Ishikawa (cell line): Measurements from ENCODE around the gene SRSF1.
A peak's percentile ranks its signal among the peaks of the same experiment; 100 is the strongest.

Source experiments
- CEBPB ChIP-seq: IDR thresholded peaks from 2 replicates; pipeline ENCODE4 v1.6.1; 2012
- EGR1 ChIP-seq: IDR thresholded peaks from 2 replicates; pipeline ENCODE4 v1.6.1; 2012
- RAD21 ChIP-seq: IDR thresholded peaks from 2 replicates; pipeline ENCODE4 v1.6.1; 2012; ENCODE audit warnings: low read depth
- TEAD4 ChIP-seq: IDR thresholded peaks from 2 replicates; pipeline ENCODE4 v1.6.1; 2012
- YY1 ChIP-seq: IDR thresholded peaks from 2 replicates; pipeline ENCODE4 v1.6.1; 2012; ENCODE audit warnings: low read depth
- TF ChIP-seq, protein P1 (sequence below): IDR thresholded peaks from 2 replicates; pipeline ENCODE4 v1.6.1; 2012

DNA sequence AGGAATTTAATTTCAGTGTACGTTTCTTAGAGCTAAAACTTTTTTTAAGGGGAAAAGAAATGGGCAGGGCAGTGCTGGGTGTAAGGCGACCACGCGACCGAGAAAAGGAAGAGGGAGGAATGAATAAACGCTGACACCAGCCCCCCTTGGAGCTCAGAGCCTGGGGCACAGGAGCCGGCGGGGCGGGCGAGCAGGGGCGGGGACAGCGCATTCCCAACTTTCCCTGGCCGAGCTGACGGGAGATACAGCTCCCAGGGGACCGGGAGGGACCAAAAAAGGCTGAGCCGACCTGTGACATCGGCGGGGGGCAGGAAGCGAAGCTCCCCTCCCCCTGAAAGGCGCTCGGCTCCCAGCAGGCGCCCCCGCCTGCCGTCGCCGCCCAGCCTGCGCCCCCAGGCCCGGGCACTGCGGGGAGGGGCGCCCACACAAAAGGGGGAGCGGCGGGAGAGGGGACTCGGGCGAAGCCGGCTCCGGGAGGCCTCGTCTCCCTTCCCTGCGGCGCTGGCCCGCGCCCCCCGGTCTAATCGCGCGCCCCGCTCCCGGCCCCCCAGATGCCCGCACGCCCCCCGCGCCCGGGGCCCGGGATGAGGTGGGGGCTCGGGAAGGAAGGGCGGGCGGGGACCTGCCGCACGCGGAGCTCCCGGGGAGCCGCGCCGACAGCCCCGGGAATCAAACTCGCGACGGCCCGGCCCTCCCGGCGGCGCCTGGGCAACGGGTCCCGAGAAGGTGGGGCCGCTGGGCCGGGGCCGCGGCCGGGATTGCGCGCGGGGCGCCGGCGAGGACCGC is 52.5 kb downstream of the SRSF1 start:
- TF ChIP-seq YY1 (no peak), TEAD4 (no peak; the same call in 1 of the 2 replicates), EGR1 (peak; percentile 63; the same call in 1 of the 2 replicates), CEBPB (no peak; the same call in 1 of the 2 replicates), RAD21 (no peak)
- TF ChIP-seq, protein P1, sequence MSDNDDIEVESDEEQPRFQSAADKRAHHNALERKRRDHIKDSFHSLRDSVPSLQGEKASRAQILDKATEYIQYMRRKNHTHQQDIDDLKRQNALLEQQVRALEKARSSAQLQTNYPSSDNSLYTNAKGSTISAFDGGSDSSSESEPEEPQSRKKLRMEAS, result peak; percentile 26; the same call in 1 of the 2 replicates
